H1 (cell line): ENCODE results near the gene SPARC. TPM values are rescaled to one million over a fixed set of nuclear protein-coding genes. Genes with fewer than 3 reads are reported as not detected.
"Not testable (repeated sequence)": the region's sequence is repeated elsewhere in the genome, so short reads cannot be mapped to it uniquely, and the experiment has no call there.

ENCODE experiments used
- CTCF ChIA-PET: fragments of 300-600 bp; sonication (Branson Sonifier 250); formaldehyde crosslinking; loops from one replicate; lab custom pipeline; 2021; ENCODE audit not compliant: partially characterized antibody; lab: Charles Lee
- POLR2A ChIA-PET: fragments of 300-600 bp; sonication (Branson Sonifier 250); formaldehyde crosslinking; loops from one replicate; lab custom pipeline; 2021; ENCODE audit warnings: inconsistent platforms; ENCODE audit not compliant: partially characterized antibody; lab: Charles Lee
- DNase-seq, 2 experiments: peaks; one replicate each; pipeline versions ENCODE4 v3.0.0 to v3.0.0-alpha.2; 2010 to 2022; ENCODE audit warnings: low spot score in 2 of 2, low read depth in 1 of 2, mixed read lengths in 1 of 2
- FAIRE-seq: peaks from 2 replicates; lab custom pipeline; 2011; peaks lifted over from hg19 to GRCh38; lab: Jason Lieb, UNC
- H2AFZ ChIP-seq: 2 replicates; pipeline ENCODE4 v1.8.1; 2012; ENCODE audit warnings: low read length, inconsistent platforms
- H2AK5ac ChIP-seq: 2 replicates; pipeline ENCODE4 v1.6.1; 2013; ENCODE audit warnings: low read depth, low read length
- H2BK120ac ChIP-seq: replicated peaks from 2 replicates; pipeline ENCODE3; 2013; ENCODE audit warnings: low read depth, low read length, inconsistent platforms
- H2BK12ac ChIP-seq: 2 replicates; pipeline ENCODE4 v1.6.1; 2013; ENCODE audit warnings: low read depth, low read length
- H2BK15ac ChIP-seq: 2 replicates; pipeline ENCODE4 v1.6.1; 2013; ENCODE audit warnings: low read length
- H2BK20ac ChIP-seq: 2 replicates; pipeline ENCODE4 v1.6.1; 2013; ENCODE audit warnings: low read length
- H2BK5ac ChIP-seq: 2 replicates; pipeline ENCODE4 v1.6.1; 2013; ENCODE audit warnings: low read depth, low read length
- H3K14ac ChIP-seq: 2 replicates; pipeline ENCODE4 v1.6.1; 2013; ENCODE audit warnings: inconsistent platforms; ENCODE audit not compliant: insufficient read length
- H3K18ac ChIP-seq: 2 replicates; pipeline ENCODE4 v1.6.1; 2013; ENCODE audit warnings: low read length; ENCODE audit errors: extremely low read depth
- H3K23ac ChIP-seq: 2 replicates; pipeline ENCODE4 v1.6.1; 2013; ENCODE audit warnings: inconsistent platforms; ENCODE audit not compliant: insufficient read length
- H3K23me2 ChIP-seq: 2 replicates; pipeline ENCODE4 v1.6.1; 2013; ENCODE audit warnings: low read depth, low read length
- H3K27ac ChIP-seq: 2 replicates; pipeline ENCODE4 v1.6.1; 2011; ENCODE audit warnings: low read depth, low read length, inconsistent platforms
- H3K27me3 ChIP-seq, 4 experiments: replicated peaks in 1 of 4; 1 replicate in 1 of 4; 2 replicates in 3 of 4; pipeline versions ENCODE4 v1.6.1 to v1.8.1; 2011 to 2013; ENCODE audit warnings: low read length in 3 of 4, mild to moderate bottlenecking in 3 of 4, inconsistent platforms in 2 of 4, mixed read lengths in 2 of 4, moderate library complexity in 1 of 4; ENCODE audit not compliant: control insufficient read depth in 3 of 4, insufficient read depth in 3 of 4; ENCODE audit errors: extremely low read depth in 1 of 4
- H3K36me3 ChIP-seq, 4 experiments: 2 replicates each; pipeline versions ENCODE4 v1.6.1 to v1.8.1; 2011 to 2013; ENCODE audit warnings: mild to moderate bottlenecking in 4 of 4, low read length in 3 of 4, moderate library complexity in 2 of 4, control low read depth in 1 of 4, inconsistent platforms in 1 of 4; ENCODE audit not compliant: insufficient read depth in 4 of 4, control insufficient read depth in 2 of 4
- H3K4ac ChIP-seq: replicated peaks from 2 replicates; pipeline ENCODE3; 2013; ENCODE audit warnings: low read length, low read depth, mixed read lengths, inconsistent platforms; ENCODE audit not compliant: insufficient read length
- H3K4me1 ChIP-seq, 4 experiments: replicated peaks in 1 of 4; 1 replicate in 1 of 4; 2 replicates in 3 of 4; pipeline versions ENCODE4 v1.6.1 to v1.8.1; 2011 to 2013; ENCODE audit warnings: low read length in 3 of 4, inconsistent platforms in 2 of 4, mixed read lengths in 1 of 4; ENCODE audit not compliant: insufficient read depth in 4 of 4, control insufficient read depth in 3 of 4
- H3K4me2 ChIP-seq, 2 experiments: 2 replicates each; pipeline versions ENCODE4 v1.6.1 to v1.8.1; 2011 to 2013; ENCODE audit warnings: low read depth in 2 of 2, low read length in 2 of 2, control low read depth in 1 of 2, inconsistent platforms in 1 of 2, mild to moderate bottlenecking in 1 of 2; ENCODE audit not compliant: insufficient read depth in 1 of 2
- H3K4me3 ChIP-seq, 4 experiments: fragments of 200-600, 300-600 bp in 1 of 4; sonication (generic), shearing (Covaris generic), sonication (Bioruptor Twin) in 1 of 4; 2 replicates each; pipeline versions ENCODE4 v1.5.1 to v1.8.1; 2011 to 2016; ENCODE audit warnings: low read length in 4 of 4, low read depth in 3 of 4, control low read depth in 2 of 4, inconsistent platforms in 2 of 4, mild to moderate bottlenecking in 2 of 4, mixed read lengths in 1 of 4, moderate library complexity in 1 of 4; ENCODE audit not compliant: insufficient read depth in 2 of 4; ENCODE audit errors: extremely low read depth in 1 of 4
- H3K56ac ChIP-seq: replicated peaks from 2 replicates; pipeline ENCODE3; 2013; ENCODE audit warnings: low read depth, mild to moderate bottlenecking, mixed read lengths, low read length, inconsistent platforms; ENCODE audit not compliant: insufficient read length
- H3K79me1 ChIP-seq: 2 replicates; pipeline ENCODE4 v1.6.1; 2013; ENCODE audit warnings: low read depth, low read length, control low read depth
- H3K79me2 ChIP-seq, 2 experiments: 2 replicates each; pipeline versions ENCODE4 v1.6.1 to v1.8.1; 2012 to 2013; ENCODE audit warnings: low read length in 2 of 2, mild to moderate bottlenecking in 2 of 2, inconsistent platforms in 1 of 2; ENCODE audit not compliant: insufficient read depth in 2 of 2, control insufficient read depth in 1 of 2
- H3K9ac ChIP-seq, 4 experiments: replicated peaks in 1 of 4; 1 replicate in 1 of 4; 2 replicates in 3 of 4; pipeline versions ENCODE4 v1.6.1 to v1.8.1; 2011 to 2013; ENCODE audit warnings: low read depth in 3 of 4, low read length in 3 of 4, control low read depth in 2 of 4, mild to moderate bottlenecking in 2 of 4, moderate library complexity in 2 of 4, inconsistent platforms in 1 of 4; ENCODE audit errors: extremely low read depth in 1 of 4
- H3K9me3 ChIP-seq, 2 experiments: 2 replicates each; pipeline versions ENCODE4 v1.6.1 to v1.8.1; 2012 to 2013; ENCODE audit warnings: mild to moderate bottlenecking in 2 of 2, moderate library complexity in 2 of 2, control low read depth in 1 of 2, inconsistent platforms in 1 of 2, low read depth in 1 of 2, low read length in 1 of 2, mixed read lengths in 1 of 2; ENCODE audit not compliant: insufficient read depth in 2 of 2
- H4K20me1 ChIP-seq, 2 experiments: replicated peaks in 1 of 2; 2 replicates each; pipeline versions ENCODE3 to v1.8.1; 2011 to 2013; ENCODE audit warnings: inconsistent platforms in 2 of 2, low read length in 2 of 2, mild to moderate bottlenecking in 1 of 2; ENCODE audit not compliant: insufficient read depth in 2 of 2, control insufficient read depth in 1 of 2
- H4K5ac ChIP-seq: 2 replicates; pipeline ENCODE4 v1.6.1; 2013; ENCODE audit warnings: low read length, low read depth, mixed read lengths, inconsistent platforms; ENCODE audit not compliant: insufficient read length
- H4K8ac ChIP-seq: 2 replicates; pipeline ENCODE4 v1.8.0; 2013; ENCODE audit warnings: mild to moderate bottlenecking, moderate library complexity, low read length, inconsistent platforms; ENCODE audit not compliant: insufficient read depth; ENCODE audit errors: extremely low read depth
- H4K91ac ChIP-seq: replicated peaks from 2 replicates; pipeline ENCODE3; 2013; ENCODE audit warnings: low read length, mixed read lengths, inconsistent platforms; ENCODE audit not compliant: insufficient read length
- BACH1 ChIP-seq: IDR thresholded peaks from 2 replicates; pipeline ENCODE4 v1.6.1; 2012; ENCODE audit warnings: low read length, improper control_type of control experiment
- CHD2 ChIP-seq: IDR thresholded peaks from 2 replicates; pipeline ENCODE4 v1.6.1; 2012; ENCODE audit warnings: low read length, improper control_type of control experiment
- JUN ChIP-seq: IDR thresholded peaks from 2 replicates; pipeline ENCODE4 v1.6.1; 2011; ENCODE audit warnings: low read depth, mild to moderate bottlenecking, improper control_type of control experiment, low read length
- SP2 ChIP-seq: IDR thresholded peaks from 2 replicates; pipeline ENCODE4 v1.6.1; 2012; ENCODE audit warnings: mild to moderate bottlenecking, low read length, inconsistent platforms
- SUZ12 ChIP-seq: fragments of 200-600 bp; sonication (generic); IDR thresholded peaks from 2 replicates; pipeline ENCODE4 v1.6.1; 2012; ENCODE audit warnings: mild to moderate bottlenecking, inconsistent platforms, low read length, moderate library complexity, mixed read lengths
- TAF1 ChIP-seq: IDR thresholded peaks from 2 replicates; pipeline ENCODE4 v1.6.1; 2011; ENCODE audit warnings: mild to moderate bottlenecking, low read depth, low read length
- WGBS, 2 experiments: shearing (Covaris generic) in 1 of 2; methylation state at CpG; one replicate each; pipeline versions ENCODE4 v1.1.6 to v1.1.7; 2013 to 2015; ENCODE audit warnings: low lambda C conversion rate in 2 of 2, mixed read lengths in 2 of 2, inconsistent platforms in 1 of 2, low coverage in 1 of 2, missing lambda C conversion rate in 1 of 2; ENCODE audit not compliant: insufficient replicate concordance in 2 of 2, insufficient coverage in 1 of 2, insufficient read length in 1 of 2; ENCODE audit errors: extremely low coverage in 1 of 2, missing lambda C conversion rate in 1 of 2; 5-methylcytosine and 5-hydroxymethylcytosine counted together
- polyA plus RNA-seq, 7 experiments: library from polyadenylated mRNA; depleted of rRNA in 3 of 7; stranded (reverse) in 5 of 7; unstranded in 2 of 7; fragments of >200 nt in 5 of 7; fragments of 200-250 nt in 2 of 7; gene quantifications; 1 replicate in 5 of 7; 2 replicates in 1 of 7; 4 replicates in 1 of 7; pipeline versions ENCODE4 v1.2.1 to v1.2.3, GENCODE V29; 2011 to 2013; ENCODE audit warnings: missing spikeins in 2 of 7, mixed read lengths in 2 of 7
- total RNA-seq: library from RNA; stranded (reverse); fragmentation: NEBNext Ultra II Directional; extraction: Animal tissue kit (Norgen Biotek cat#: 25700); gene quantifications from 2 replicates; pipeline ENCODE4 v1.2.1, GENCODE V29; 2021
- TF ChIP-seq, protein P1 (sequence below), 3 experiments: IDR thresholded peaks; 1 replicate in 2 of 3; 2 replicates in 1 of 3; pipeline versions ENCODE4 v1.5.1 to v1.6.1; 2011; ENCODE audit warnings: low read length in 3 of 3, mild to moderate bottlenecking in 3 of 3, inconsistent platforms in 2 of 3, low read depth in 1 of 3, moderate library complexity in 1 of 3; ENCODE audit not compliant: insufficient read depth in 1 of 3; ENCODE audit errors: control extremely low read depth in 1 of 3

SPARC gene
- total and polyA plus RNA-seq, 2 of the 8 experiments (the other 6 are each of a cell fraction or from before 2014, with no cell fraction given), result 375 to 438 TPM

DNA sequence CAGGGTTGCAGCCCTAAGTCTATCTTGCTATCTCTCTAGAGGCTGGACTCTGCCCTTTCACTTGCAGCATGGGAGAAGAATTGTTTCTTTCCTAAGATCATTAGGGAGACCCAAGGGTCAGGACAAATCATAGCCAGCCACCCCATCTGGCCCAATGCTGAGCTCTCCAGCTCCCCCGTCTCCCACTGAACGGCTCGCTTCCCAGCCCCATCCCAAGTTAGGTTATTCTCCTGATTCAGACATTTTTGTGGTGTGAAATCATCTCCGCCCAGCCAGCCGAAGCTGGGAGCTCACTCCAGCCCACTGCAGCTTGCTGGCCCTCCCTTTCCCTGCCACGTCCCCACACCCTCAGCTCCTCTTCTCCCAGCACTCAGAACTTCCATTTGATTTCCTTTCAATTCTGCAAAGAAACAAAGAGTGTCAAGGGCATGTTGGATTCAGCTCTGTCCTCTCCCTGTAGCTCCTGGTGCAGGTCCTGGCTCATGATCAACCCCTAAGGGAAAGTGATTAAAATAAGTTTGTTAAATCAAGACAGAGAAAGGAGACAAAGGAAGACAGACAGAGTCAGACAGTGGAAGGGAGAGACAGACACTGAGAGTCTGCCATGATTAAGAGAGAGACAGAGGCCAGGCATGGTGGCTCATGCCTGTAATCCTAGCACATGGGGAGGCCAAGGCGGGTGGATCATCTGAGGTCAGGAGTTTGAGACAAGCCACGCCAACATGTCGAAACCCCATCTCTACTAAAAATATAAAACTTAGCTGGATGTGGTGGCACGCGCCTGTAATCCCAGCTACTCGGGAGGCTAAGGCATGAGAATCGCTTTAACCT lies 12.6 kb upstream of the SPARC start (continued):
- TF ChIP-seq, protein P1, sequence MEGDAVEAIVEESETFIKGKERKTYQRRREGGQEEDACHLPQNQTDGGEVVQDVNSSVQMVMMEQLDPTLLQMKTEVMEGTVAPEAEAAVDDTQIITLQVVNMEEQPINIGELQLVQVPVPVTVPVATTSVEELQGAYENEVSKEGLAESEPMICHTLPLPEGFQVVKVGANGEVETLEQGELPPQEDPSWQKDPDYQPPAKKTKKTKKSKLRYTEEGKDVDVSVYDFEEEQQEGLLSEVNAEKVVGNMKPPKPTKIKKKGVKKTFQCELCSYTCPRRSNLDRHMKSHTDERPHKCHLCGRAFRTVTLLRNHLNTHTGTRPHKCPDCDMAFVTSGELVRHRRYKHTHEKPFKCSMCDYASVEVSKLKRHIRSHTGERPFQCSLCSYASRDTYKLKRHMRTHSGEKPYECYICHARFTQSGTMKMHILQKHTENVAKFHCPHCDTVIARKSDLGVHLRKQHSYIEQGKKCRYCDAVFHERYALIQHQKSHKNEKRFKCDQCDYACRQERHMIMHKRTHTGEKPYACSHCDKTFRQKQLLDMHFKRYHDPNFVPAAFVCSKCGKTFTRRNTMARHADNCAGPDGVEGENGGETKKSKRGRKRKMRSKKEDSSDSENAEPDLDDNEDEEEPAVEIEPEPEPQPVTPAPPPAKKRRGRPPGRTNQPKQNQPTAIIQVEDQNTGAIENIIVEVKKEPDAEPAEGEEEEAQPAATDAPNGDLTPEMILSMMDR (IDR thresholded peaks at IDR 0.05; ENCODE audit: control extremely low read depth in 1 of 3, insufficient read depth in 1 of 3, low read depth in 1 of 3, low read length in 3 of 3), result no peak
- no peak for TF ChIP-seq SP2
- no peak for TF ChIP-seq JUN
- no peak for TF ChIP-seq SUZ12
- no peak for TF ChIP-seq TAF1
- TF ChIP-seq BACH1, result no peak
- TF ChIP-seq CHD2, result no peak

DNA sequence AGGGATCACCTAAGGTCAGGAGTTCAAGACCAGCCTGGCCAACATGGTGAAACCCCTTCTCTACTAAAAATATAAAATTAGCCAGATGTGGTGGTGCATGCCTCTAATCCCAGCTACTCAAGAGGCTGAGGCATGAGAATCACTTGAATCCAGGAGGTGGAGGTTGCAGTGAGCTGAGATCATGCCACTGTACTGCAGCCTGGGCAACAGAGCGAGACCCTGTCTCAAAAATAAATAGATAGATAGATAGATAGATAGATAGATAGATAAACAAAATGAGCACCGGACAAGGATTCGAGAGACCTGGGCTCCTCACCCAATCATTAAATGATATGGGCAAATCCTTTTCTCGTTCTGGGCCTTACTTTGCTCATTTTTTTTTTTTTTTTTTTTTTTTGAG lies 11.4 kb upstream of the SPARC start:
- H3K36me3 ChIP-seq, H2BK20ac ChIP-seq, DNase-seq, H3K18ac ChIP-seq, H3K23ac ChIP-seq, H3K4me2 ChIP-seq, H2AK5ac ChIP-seq, H3K4me3 ChIP-seq, H4K20me1 ChIP-seq, H3K79me2 ChIP-seq, H2BK12ac ChIP-seq, H2BK15ac ChIP-seq, H3K56ac ChIP-seq, H4K5ac ChIP-seq, FAIRE-seq, H3K23me2 ChIP-seq, H2BK120ac ChIP-seq, H3K27me3 ChIP-seq, H4K8ac ChIP-seq, H3K4ac ChIP-seq, H4K91ac ChIP-seq, H3K9me3 ChIP-seq, H3K27ac ChIP-seq, H2AFZ ChIP-seq, H3K9ac ChIP-seq, H3K79me1 ChIP-seq, H3K14ac ChIP-seq, H2BK5ac ChIP-seq: not testable (repeated sequence)
- H3K4me1 ChIP-seq, result peaks cover 3 to 14% (median 6%) of the 10 kb centered on the region in 4 experiments
- ChIA-PET POLR2A (interaction anchor here (1.5 to 2.1 kb wide), 3 partner anchors 11 to 72 kb away, joined by 3 to 13 read pairs (median 4); partner anchors contain the start of gene SPARC), CTCF (interaction anchor here (0.6 to 7.9 kb wide), 11 partner anchors 9 to 409 kb away, joined by 3 to 53 read pairs (median 7); partner anchors contain the start of gene SPARC)
- WGBS, 2 experiments, result 87% methylated on average over 4 of the region's 4 CpGs; no CpG with 5 or more reads in 1 of the 2 experiments
